Activated CD8-positive, alpha-beta memory T cell treated with anti-CD3 and anti-CD28 coated beads, Interleukin-2, amount 10 ng/mL, durations not matched to agents 7 days and 5 days (primary cell): Measurements from ENCODE around the gene MMP13. TPM values are rescaled to one million over a fixed set of nuclear protein-coding genes. Genes with fewer than 3 reads are reported as not detected.
"Not testable (repeated sequence)": the region's sequence is repeated elsewhere in the genome, so short reads cannot be mapped to it uniquely, and the experiment has no call there.

Experiments used
- ATAC-seq: fragments of 150-1000 bp; cut with Tn5 transposase; one replicate; pipeline ENCODE4 v1.10.0; 2021; ENCODE audit warnings: moderate library complexity
- CTCF ChIA-PET: fragments of 350-600 bp; sonication (Branson Sonifier 250); formaldehyde crosslinking; loops from one replicate; lab custom pipeline; 2021; ENCODE audit warnings: antibody characterized with exemption; lab: Charles Lee
- DNase-seq: peaks from one replicate; pipeline ENCODE4 v3.0.0-alpha.2; 2020
- H3K27ac Mint-ChIP-seq: one replicate; pipeline ENCODE4 v1.8.0; 2021; ENCODE audit warnings: mild to moderate bottlenecking, mixed read lengths
- H3K27me3 Mint-ChIP-seq: one replicate; pipeline ENCODE4 v1.8.0; 2021; ENCODE audit warnings: mixed read lengths
- H3K36me3 Mint-ChIP-seq: one replicate; pipeline ENCODE4 v1.8.0; 2021; ENCODE audit warnings: mild to moderate bottlenecking, mixed read lengths
- H3K4me1 Mint-ChIP-seq: one replicate; pipeline ENCODE4 v1.8.0; 2021; ENCODE audit warnings: mixed read lengths
- H3K4me3 Mint-ChIP-seq: one replicate; pipeline ENCODE4 v1.8.0; 2021; ENCODE audit warnings: mild to moderate bottlenecking, moderate library complexity, mixed read lengths
- H3K9me3 Mint-ChIP-seq: one replicate; pipeline ENCODE4 v1.8.0; 2022; ENCODE audit warnings: low read depth, mixed read lengths
- total RNA-seq, 2 experiments: library from RNA; stranded (reverse); gene quantifications; one replicate each; pipeline ENCODE4 v1.2.3, GENCODE V29; 2021

The MMP13 gene
- not detected for total RNA-seq

GRCh38 chr11:102955624-102956023 lies at the start of gene MMP13:
MMP13 (minus strand) TSS chr11:102955732; CDS start chr11:102955705, 27 bp downstream.
- Mint-ChIP-seq H3K4me1 (no peaks in the 10 kb centered on the region), H3K27me3 (peaks cover 10% of the 10 kb centered on the region), H3K4me3 (no peak within 1 kb of the TSS), H3K36me3 (no peaks in the 10 kb centered on the region), H3K27ac (no peak within 1 kb of the TSS), H3K9me3 (no peaks in the 10 kb centered on the region)
- CTCF ChIA-PET, result no interaction called here
- DNase-seq, result no peak
- ATAC-seq, result no peak

GRCh38 chr11:103004234-103004633 lies 48.7 kb upstream of the MMP13 start:
- CTCF ChIA-PET, H3K4me1 Mint-ChIP-seq, H3K9me3 Mint-ChIP-seq, DNase-seq, ATAC-seq, H3K4me3 Mint-ChIP-seq, H3K27ac Mint-ChIP-seq, H3K36me3 Mint-ChIP-seq: not testable (repeated sequence)
- peaks cover 16% of the 10 kb centered on the region for H3K27me3 Mint-ChIP-seq

- Mint-ChIP-seq H3K4me3 (no peak overlapping the region), H3K27me3 (peaks cover 31% of the 10 kb centered on the region), H3K9me3 (no peaks in the 10 kb centered on the region), H3K27ac (no peak overlapping the region), H3K4me1 (no peaks in the 10 kb centered on the region), H3K36me3 (no peaks in the 10 kb centered on the region)
- no peak for ATAC-seq
- no peak for DNase-seq
- CTCF ChIA-PET, result no interaction called here
These were observed 38.6 kb upstream of the MMP13 start for GRCh38 chr11:102994105-102994504.

GRCh38 chr11:102991776-102992175 lies 36.2 kb upstream of the MMP13 start:
- no peak overlapping the region for H3K4me3 Mint-ChIP-seq
- no peak for DNase-seq
- ATAC-seq, result no peak
- CTCF ChIA-PET, result no interaction called here
- no peaks in the 10 kb centered on the region for H3K9me3 Mint-ChIP-seq
- peaks cover 32% of the 10 kb centered on the region for H3K27me3 Mint-ChIP-seq
- H3K36me3 Mint-ChIP-seq, result no peaks in the 10 kb centered on the region
- no peaks in the 10 kb centered on the region for H3K4me1 Mint-ChIP-seq
- H3K27ac Mint-ChIP-seq, result no peak overlapping the region

- DNase-seq (no peak), ATAC-seq (no peak)
- no peak overlapping the region for H3K27ac Mint-ChIP-seq
- CTCF ChIA-PET, result no interaction called here
- H3K9me3 Mint-ChIP-seq, result no peaks in the 10 kb centered on the region
- H3K4me3 Mint-ChIP-seq, result no peak overlapping the region
- H3K36me3 Mint-ChIP-seq, result no peaks in the 10 kb centered on the region
- peaks cover 32% of the 10 kb centered on the region for H3K27me3 Mint-ChIP-seq
- no peaks in the 10 kb centered on the region for H3K4me1 Mint-ChIP-seq
These were observed 34.6 kb upstream of the MMP13 start for GRCh38 chr11:102990145-102990544.

- peaks cover 32% of the 10 kb centered on the region for H3K27me3 Mint-ChIP-seq
- no peaks in the 10 kb centered on the region for H3K36me3 Mint-ChIP-seq
- no peaks in the 10 kb centered on the region for H3K9me3 Mint-ChIP-seq
- no peak overlapping the region for H3K4me3 Mint-ChIP-seq
- no peak for DNase-seq
- ATAC-seq, result no peak
- CTCF ChIA-PET, result no interaction called here
- no peaks in the 10 kb centered on the region for H3K4me1 Mint-ChIP-seq
- no peak overlapping the region for H3K27ac Mint-ChIP-seq
These were observed 34.0 kb upstream of the MMP13 start for GRCh38 chr11:102989379-102990047.

- DNase-seq (no peak), ATAC-seq (no peak)
- Mint-ChIP-seq H3K36me3 (peaks cover under 1% of the 10 kb centered on the region), H3K4me1 (peaks cover 1% of the 10 kb centered on the region), H3K4me3 (no peak overlapping the region), H3K9me3 (no peaks in the 10 kb centered on the region), H3K27me3 (peaks cover 30% of the 10 kb centered on the region), H3K27ac (no peak overlapping the region)
- CTCF ChIA-PET, result no interaction called here
These were observed 31.3 kb upstream of the MMP13 start for GRCh38 chr11:102986815-102987214.

- peaks cover 7% of the 10 kb centered on the region for H3K4me1 Mint-ChIP-seq
- peaks cover 22% of the 10 kb centered on the region for H3K27me3 Mint-ChIP-seq
- no peak overlapping the region for H3K27ac Mint-ChIP-seq
- no peak overlapping the region for H3K4me3 Mint-ChIP-seq
- no peak for DNase-seq
- CTCF ChIA-PET, result no interaction called here
- H3K9me3 Mint-ChIP-seq, result no peaks in the 10 kb centered on the region
- peaks cover 7% of the 10 kb centered on the region for H3K36me3 Mint-ChIP-seq
- no peak for ATAC-seq
These were observed 30.3 kb upstream of the MMP13 start for GRCh38 chr11:102985850-102986249.

- H3K27ac Mint-ChIP-seq, result no peak overlapping the region
- DNase-seq, result no peak
- CTCF ChIA-PET, result no interaction called here
- H3K9me3 Mint-ChIP-seq, result peaks cover 2% of the 10 kb centered on the region
- H3K36me3 Mint-ChIP-seq, result peaks cover 16% of the 10 kb centered on the region
- H3K4me1 Mint-ChIP-seq, result peaks cover 11% of the 10 kb centered on the region
- no peak for ATAC-seq
- peaks cover 7% of the 10 kb centered on the region for H3K27me3 Mint-ChIP-seq
- no peak overlapping the region for H3K4me3 Mint-ChIP-seq
These were observed 28.0 kb upstream of the MMP13 start for GRCh38 chr11:102983486-102983885.

- CTCF ChIA-PET, result no interaction called here
- Mint-ChIP-seq H3K4me1 (peaks cover 11% of the 10 kb centered on the region), H3K4me3 (no peak overlapping the region), H3K36me3 (peaks cover 16% of the 10 kb centered on the region), H3K27ac (peak overlapping the region; percentile 73), H3K9me3 (peaks cover 2% of the 10 kb centered on the region), H3K27me3 (no peaks in the 10 kb centered on the region)
- DNase-seq (no peak), ATAC-seq (peak; percentile 63)
These were observed 25.9 kb upstream of the MMP13 start for GRCh38 chr11:102981324-102981910.

- Mint-ChIP-seq H3K9me3 (no peaks in the 10 kb centered on the region), H3K27me3 (peaks cover 16% of the 10 kb centered on the region), H3K4me3 (no peak overlapping the region), H3K4me1 (no peaks in the 10 kb centered on the region), H3K27ac (no peak overlapping the region), H3K36me3 (peaks cover 3% of the 10 kb centered on the region)
- DNase-seq, result no peak
- CTCF ChIA-PET, result interaction anchor here (1.3 kb wide), 1 partner anchor 33 kb away, joined by 3 read pairs; no protein-coding TSS in a partner anchor
- ATAC-seq, result no peak
These were observed 19.2 kb upstream of the MMP13 start for GRCh38 chr11:102974552-102975280.

- H3K4me1 Mint-ChIP-seq, H3K4me3 Mint-ChIP-seq, CTCF ChIA-PET, H3K9me3 Mint-ChIP-seq, H3K36me3 Mint-ChIP-seq, DNase-seq, H3K27ac Mint-ChIP-seq, ATAC-seq: not testable (repeated sequence)
- H3K27me3 Mint-ChIP-seq, result peaks cover 20% of the 10 kb centered on the region
These were observed 18.2 kb upstream of the MMP13 start for GRCh38 chr11:102973698-102974097.

- Mint-ChIP-seq H3K27me3 (peaks cover 21% of the 10 kb centered on the region), H3K27ac (no peak overlapping the region), H3K36me3 (no peaks in the 10 kb centered on the region), H3K9me3 (no peaks in the 10 kb centered on the region), H3K4me3 (no peak overlapping the region), H3K4me1 (no peaks in the 10 kb centered on the region)
- CTCF ChIA-PET, result no interaction called here
- no peak for ATAC-seq
- DNase-seq, result no peak
These were observed 17.3 kb upstream of the MMP13 start for GRCh38 chr11:102972853-102973252.

GRCh38 chr11:102971766-102972165 lies 16.2 kb upstream of the MMP13 start:
- H3K4me3 Mint-ChIP-seq, result no peak overlapping the region
- H3K4me1 Mint-ChIP-seq, result no peaks in the 10 kb centered on the region
- H3K36me3 Mint-ChIP-seq, result no peaks in the 10 kb centered on the region
- CTCF ChIA-PET, result interaction anchor here (0.7 kb wide), 1 partner anchor 57 kb away, joined by 4 read pairs; no protein-coding TSS in a partner anchor
- H3K9me3 Mint-ChIP-seq, result no peaks in the 10 kb centered on the region
- ATAC-seq (no peak), DNase-seq (no peak)
- H3K27ac Mint-ChIP-seq, result no peak overlapping the region
- peaks cover 21% of the 10 kb centered on the region for H3K27me3 Mint-ChIP-seq
